ENCODE measurements around the gene CDC45.

GRCh38 chr22:19430890-19431541 is 48.7 kb upstream of the CDC45 start:
- TF ChIP-seq YY1 (IDR thresholded peaks at IDR 0.05; ENCODE audit: insufficient read depth, insufficient read length) (no peak), SUZ12 (IDR thresholded peaks at IDR 0.05; ENCODE audit: extremely low read depth, insufficient read depth, insufficient read length) (no peak), ZNF274 (IDR thresholded peaks at IDR 0.05; ENCODE audit: low read depth, low read length) (no peak)

Data from NT2/D1 (cell line).